Measurements from ENCODE around the gene TUBA1C.

GRCh38 chr12:49223590-49224369 lies 41.1 kb upstream of the TUBA1C start:
- TF ChIP-seq RXRA (IDR thresholded peaks at IDR 0.05; ENCODE audit: borderline replicate concordance, low read depth) (no peak), EP300 (IDR thresholded peaks at IDR 0.05; ENCODE audit: borderline replicate concordance in 1 of 2, low read depth in 1 of 2, low read length in 1 of 2) (peak in 1 of 2 experiments; percentile 56; a peak in 1 of 4 replicates), MAX (IDR thresholded peaks at IDR 0.05; ENCODE audit: low read depth) (no peak), FOXM1 (IDR thresholded peaks at IDR 0.05; ENCODE audit: low read depth) (no peak), POLR2AphosphoS5 (IDR thresholded peaks at IDR 0.05; ENCODE audit: low read depth, low read length) (no peak), SMC3 (IDR thresholded peaks at IDR 0.05; ENCODE audit: low read depth, low read length) (no peak), YY1 (IDR thresholded peaks at IDR 0.05; ENCODE audit: low read depth) (no peak), RAD21 (IDR thresholded peaks at IDR 0.05; ENCODE audit: low read length) (no peak), TAF1 (IDR thresholded peaks at IDR 0.05; ENCODE audit: borderline replicate concordance, low read depth, low read length) (no peak), RCOR1 (IDR thresholded peaks at IDR 0.05; ENCODE audit: low read length) (0 out of 2 replicates have a peak, but pooled peaks have one; percentile 45), NFIC (IDR thresholded peaks at IDR 0.05; ENCODE audit: borderline replicate concordance) (no peak), JUND (IDR thresholded peaks at IDR 0.05) (no peak), RFX5 (IDR thresholded peaks at IDR 0.05; ENCODE audit: low read length) (no peak)
- TF ChIP-seq, protein P1, sequence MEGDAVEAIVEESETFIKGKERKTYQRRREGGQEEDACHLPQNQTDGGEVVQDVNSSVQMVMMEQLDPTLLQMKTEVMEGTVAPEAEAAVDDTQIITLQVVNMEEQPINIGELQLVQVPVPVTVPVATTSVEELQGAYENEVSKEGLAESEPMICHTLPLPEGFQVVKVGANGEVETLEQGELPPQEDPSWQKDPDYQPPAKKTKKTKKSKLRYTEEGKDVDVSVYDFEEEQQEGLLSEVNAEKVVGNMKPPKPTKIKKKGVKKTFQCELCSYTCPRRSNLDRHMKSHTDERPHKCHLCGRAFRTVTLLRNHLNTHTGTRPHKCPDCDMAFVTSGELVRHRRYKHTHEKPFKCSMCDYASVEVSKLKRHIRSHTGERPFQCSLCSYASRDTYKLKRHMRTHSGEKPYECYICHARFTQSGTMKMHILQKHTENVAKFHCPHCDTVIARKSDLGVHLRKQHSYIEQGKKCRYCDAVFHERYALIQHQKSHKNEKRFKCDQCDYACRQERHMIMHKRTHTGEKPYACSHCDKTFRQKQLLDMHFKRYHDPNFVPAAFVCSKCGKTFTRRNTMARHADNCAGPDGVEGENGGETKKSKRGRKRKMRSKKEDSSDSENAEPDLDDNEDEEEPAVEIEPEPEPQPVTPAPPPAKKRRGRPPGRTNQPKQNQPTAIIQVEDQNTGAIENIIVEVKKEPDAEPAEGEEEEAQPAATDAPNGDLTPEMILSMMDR (IDR thresholded peaks at IDR 0.05): no peak

Data from SK-N-SH (cell line).